Thyroid gland (tissue), 4 donors: ENCODE measurements around the gene PSAP.
"Not testable (repeated sequence)": the region's sequence is repeated elsewhere in the genome, so short reads cannot be mapped to it uniquely, and the experiment has no call there.

ENCODE experiments used
- POLR2A ChIP-seq, 2 donors: fragments of 450-650 bp; IDR thresholded peaks; one replicate each; pipeline ENCODE4 v1.6.1; 2017; ENCODE audit warnings: antibody characterized with exemption in 2 of 2, mild to moderate bottlenecking in 2 of 2, moderate library complexity in 1 of 2
- TF ChIP-seq, protein P1 (sequence below), 6 experiments: fragments of 200-600 bp in 3 of 6; fragments of 450-650 bp in 3 of 6; sonication (generic) in 3 of 6; IDR thresholded peaks; one replicate each; pipeline ENCODE4 v1.5.1; 2016 to 2019; ENCODE audit warnings: antibody characterized with exemption in 6 of 6, mild to moderate bottlenecking in 2 of 6, inconsistent platforms in 1 of 6, moderate library complexity in 1 of 6

GRCh38 chr10:71869601-71870000 is 18.6 kb upstream of the PSAP start:
- TF ChIP-seq, protein P1, sequence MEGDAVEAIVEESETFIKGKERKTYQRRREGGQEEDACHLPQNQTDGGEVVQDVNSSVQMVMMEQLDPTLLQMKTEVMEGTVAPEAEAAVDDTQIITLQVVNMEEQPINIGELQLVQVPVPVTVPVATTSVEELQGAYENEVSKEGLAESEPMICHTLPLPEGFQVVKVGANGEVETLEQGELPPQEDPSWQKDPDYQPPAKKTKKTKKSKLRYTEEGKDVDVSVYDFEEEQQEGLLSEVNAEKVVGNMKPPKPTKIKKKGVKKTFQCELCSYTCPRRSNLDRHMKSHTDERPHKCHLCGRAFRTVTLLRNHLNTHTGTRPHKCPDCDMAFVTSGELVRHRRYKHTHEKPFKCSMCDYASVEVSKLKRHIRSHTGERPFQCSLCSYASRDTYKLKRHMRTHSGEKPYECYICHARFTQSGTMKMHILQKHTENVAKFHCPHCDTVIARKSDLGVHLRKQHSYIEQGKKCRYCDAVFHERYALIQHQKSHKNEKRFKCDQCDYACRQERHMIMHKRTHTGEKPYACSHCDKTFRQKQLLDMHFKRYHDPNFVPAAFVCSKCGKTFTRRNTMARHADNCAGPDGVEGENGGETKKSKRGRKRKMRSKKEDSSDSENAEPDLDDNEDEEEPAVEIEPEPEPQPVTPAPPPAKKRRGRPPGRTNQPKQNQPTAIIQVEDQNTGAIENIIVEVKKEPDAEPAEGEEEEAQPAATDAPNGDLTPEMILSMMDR (IDR thresholded peaks at IDR 0.05), result not testable (repeated sequence)
- TF ChIP-seq POLR2A (IDR thresholded peaks at IDR 0.05), result not testable (repeated sequence)
